ENCODE data around the gene MAD1L1.

MAD1L1 gene

DNA sequence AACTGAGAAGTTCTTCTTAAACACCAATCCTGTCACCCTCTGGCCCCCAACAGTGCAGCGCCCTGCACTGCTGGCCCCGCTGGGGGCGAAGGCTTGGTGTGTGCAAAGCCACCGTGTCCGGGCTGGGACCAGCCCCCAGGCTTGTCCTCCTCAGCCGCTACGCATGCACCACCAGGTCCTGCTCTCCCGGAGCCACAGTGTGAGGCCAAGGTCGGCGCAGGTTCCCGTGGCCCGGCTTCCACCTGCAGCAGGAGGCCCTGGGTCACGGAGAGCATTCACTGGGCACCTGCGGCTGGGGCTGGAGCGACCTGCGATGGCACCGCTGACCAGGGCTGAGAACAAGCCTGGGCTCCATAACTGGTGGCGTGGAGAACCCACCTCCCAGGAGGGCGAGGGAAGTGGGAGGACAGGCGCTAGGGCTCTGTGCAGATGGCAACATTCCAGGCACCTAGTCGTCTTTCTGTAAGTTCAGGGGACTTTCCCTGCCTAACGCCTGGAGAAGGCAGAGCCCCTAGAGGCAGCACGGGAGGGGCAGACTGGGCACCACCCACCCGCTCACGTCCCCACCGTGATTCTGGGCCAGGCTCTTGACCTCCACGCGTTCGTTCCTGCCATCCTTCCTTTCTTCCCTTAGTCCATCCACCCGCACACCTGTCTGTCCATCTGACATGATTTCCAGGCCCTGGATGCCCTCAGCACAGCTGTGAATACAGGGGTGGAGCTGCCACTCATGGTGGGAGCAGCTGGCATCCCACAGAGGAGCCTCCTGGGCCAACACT lies 291.1 kb downstream of the MAD1L1 start:
- Histone ChIP-seq H3K27ac (ENCODE audit: low read depth, low read length) (no peak overlapping the region), H3K36me3 (ENCODE audit: insufficient read depth, low read length) (no peaks in the 10 kb centered on the region), H3K27me3 (ENCODE audit: control insufficient read depth in 1 of 2, insufficient read depth in 2 of 2, low read length in 2 of 2) (no peaks in the 10 kb centered on the region), H3K4me1 (ENCODE audit: insufficient read depth, low read length) (no peaks in the 10 kb centered on the region), H3K9ac (ENCODE audit: low read length) (no peak overlapping the region), H3K9me3 (ENCODE audit: low read length) (no peaks in the 10 kb centered on the region), H3K4me3 (ENCODE audit: low read depth in 1 of 2, low read length in 2 of 2) (no peak overlapping the region)

DNA sequence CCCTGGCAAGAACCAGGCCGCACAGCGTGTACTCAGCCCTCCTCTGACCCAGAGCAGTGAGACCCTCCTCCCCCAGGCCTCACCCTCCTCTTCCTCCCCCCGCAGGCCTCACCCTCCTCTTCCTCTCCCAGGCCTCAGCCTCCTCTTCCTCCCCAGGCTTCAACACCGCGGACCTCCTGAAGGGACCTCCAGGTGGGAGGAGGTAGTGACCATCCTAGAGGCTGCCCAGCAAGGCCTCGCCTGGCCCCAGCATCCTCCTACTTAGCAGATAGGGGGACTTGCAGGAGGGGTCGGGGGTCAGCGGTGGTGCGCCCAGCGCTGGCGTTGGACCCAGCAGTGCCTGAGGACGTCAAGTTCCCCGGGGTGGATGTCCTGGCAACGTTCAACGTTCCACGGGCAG lies 291.9 kb downstream of the MAD1L1 start:
- Histone ChIP-seq H3K27ac (ENCODE audit: low read depth, low read length) (no peak overlapping the region), H3K36me3 (ENCODE audit: insufficient read depth, low read length) (no peaks in the 10 kb centered on the region), H3K4me3 (ENCODE audit: low read depth in 1 of 2, low read length in 2 of 2) (no peak overlapping the region), H3K9ac (ENCODE audit: low read length) (no peak overlapping the region), H3K9me3 (ENCODE audit: low read length) (no peaks in the 10 kb centered on the region), H3K4me1 (ENCODE audit: insufficient read depth, low read length) (no peaks in the 10 kb centered on the region), H3K27me3 (ENCODE audit: control insufficient read depth in 1 of 2, insufficient read depth in 2 of 2, low read length in 2 of 2) (no peaks in the 10 kb centered on the region)

DNA sequence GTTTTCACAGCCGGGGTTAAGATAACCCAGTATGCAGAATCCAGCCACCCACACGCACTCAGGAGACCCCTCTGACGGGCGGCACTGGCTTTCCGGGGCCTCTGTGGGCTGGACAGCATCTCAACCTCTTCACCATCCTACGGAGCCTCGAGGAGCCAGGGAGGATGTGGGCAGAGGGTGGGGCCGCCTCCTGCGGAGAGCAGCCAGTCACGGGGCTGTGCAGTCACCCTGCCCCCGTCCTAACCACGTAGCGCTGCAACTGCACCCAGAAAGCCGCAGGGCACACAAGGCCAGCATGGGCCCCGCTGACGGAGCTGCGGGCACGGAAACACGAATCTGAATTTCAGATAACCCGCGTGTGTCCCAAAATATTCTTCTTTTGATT lies 292.4 kb downstream of the MAD1L1 start:
- Histone ChIP-seq H3K27me3 (ENCODE audit: control insufficient read depth in 1 of 2, insufficient read depth in 2 of 2, low read length in 2 of 2) (no peaks in the 10 kb centered on the region), H3K9me3 (ENCODE audit: low read length) (no peaks in the 10 kb centered on the region), H3K36me3 (ENCODE audit: insufficient read depth, low read length) (no peaks in the 10 kb centered on the region), H3K4me1 (ENCODE audit: insufficient read depth, low read length) (no peaks in the 10 kb centered on the region), H3K27ac (ENCODE audit: low read depth, low read length) (no peak overlapping the region), H3K9ac (ENCODE audit: low read length) (no peak overlapping the region), H3K4me3 (ENCODE audit: low read depth in 1 of 2, low read length in 2 of 2) (no peak overlapping the region)

DNA sequence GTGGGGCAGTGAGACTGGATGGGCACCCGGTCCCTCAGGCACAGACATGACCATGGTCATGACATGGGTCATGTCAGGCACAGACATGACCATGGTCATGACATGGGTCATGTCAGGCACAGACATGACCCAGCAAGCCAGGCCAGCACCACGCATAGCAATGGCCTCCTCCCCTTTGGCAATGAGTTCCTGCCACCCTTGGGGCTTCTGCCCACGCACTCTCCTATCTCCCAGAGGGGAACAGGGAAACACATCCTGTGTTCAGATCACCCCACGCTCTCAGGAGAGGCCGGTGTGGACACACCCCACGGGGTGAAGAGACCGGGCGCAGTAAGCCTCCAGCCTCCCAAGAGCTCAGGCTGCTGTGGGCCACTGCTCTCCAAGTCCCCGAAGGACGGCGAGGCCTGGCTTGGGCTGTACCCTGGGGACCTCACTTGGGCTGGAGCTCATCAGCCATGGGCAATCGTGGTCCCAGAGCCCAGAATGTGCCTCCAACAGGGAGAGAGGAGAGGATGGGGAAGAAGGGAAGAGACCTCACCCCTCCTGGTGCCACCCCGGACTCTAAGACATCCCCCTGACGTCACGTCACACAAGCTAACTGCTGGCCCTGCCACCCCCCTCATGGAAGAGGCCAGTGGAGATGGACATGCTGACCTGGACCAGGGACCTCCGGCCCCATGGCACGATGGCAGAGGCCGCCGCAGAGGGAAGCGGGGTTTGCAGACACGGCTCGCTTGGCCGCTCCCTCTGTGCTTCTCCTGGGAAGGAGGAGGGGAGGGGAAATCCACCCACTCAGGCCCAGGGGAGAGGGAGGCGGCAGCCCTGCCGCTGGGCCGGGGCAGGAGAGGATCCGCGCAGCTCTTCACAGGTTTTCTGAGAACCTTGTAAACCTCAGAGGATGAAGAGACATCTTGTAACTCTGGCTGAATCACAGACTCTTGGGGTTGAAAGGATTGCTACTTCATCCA lies 293.0 kb downstream of the MAD1L1 start:
- H3K4me3 ChIP-seq (ENCODE audit: low read depth in 1 of 2, low read length in 2 of 2) = no peak overlapping the region
- H3K4me1 ChIP-seq (ENCODE audit: insufficient read depth, low read length) = no peaks in the 10 kb centered on the region
- H3K27me3 ChIP-seq (ENCODE audit: control insufficient read depth in 1 of 2, insufficient read depth in 2 of 2, low read length in 2 of 2) = no peaks in the 10 kb centered on the region
- H3K9ac ChIP-seq (ENCODE audit: low read length) = no peak overlapping the region
- H3K36me3 ChIP-seq (ENCODE audit: insufficient read depth, low read length) = no peaks in the 10 kb centered on the region
- H3K27ac ChIP-seq (ENCODE audit: low read depth, low read length) = no peak overlapping the region
- H3K9me3 ChIP-seq (ENCODE audit: low read length) = no peaks in the 10 kb centered on the region

DNA sequence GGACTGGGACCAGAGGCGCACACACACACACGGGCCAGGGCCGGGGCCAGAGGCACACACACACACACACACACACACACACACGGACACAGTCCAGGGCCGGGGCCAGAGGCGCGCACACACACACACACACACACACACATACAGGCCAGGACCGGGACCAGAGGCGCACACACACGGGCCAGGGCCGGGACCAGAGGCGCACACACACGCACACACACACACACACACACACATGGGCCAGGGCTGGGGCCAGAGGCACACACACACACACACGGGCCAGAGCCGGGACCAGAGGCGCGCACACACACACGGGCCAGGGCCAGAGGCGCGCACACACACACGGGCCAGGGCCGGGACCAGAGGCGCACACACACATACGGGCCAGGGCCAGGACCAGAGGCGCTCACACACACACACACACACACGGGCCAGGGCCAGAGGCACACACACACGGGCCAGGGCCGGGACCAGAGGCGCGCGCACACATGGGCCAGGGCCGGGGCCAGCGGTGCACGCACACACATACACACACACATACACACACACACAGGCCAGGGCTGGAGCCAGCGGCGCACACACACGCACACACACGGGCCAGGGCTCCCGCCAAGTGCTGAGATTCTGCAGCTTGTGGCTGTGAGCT lies 293.8 kb downstream of the MAD1L1 start:
- H3K27me3 ChIP-seq (ENCODE audit: control insufficient read depth in 1 of 2, insufficient read depth in 2 of 2, low read length in 2 of 2) = no peaks in the 10 kb centered on the region
- no peak overlapping the region for H3K4me3 ChIP-seq (ENCODE audit: low read depth in 1 of 2, low read length in 2 of 2)
- no peak overlapping the region for H3K9ac ChIP-seq (ENCODE audit: low read length)
- no peak overlapping the region for H3K27ac ChIP-seq (ENCODE audit: low read depth, low read length)
- H3K4me1 ChIP-seq (ENCODE audit: insufficient read depth, low read length) = no peaks in the 10 kb centered on the region
- H3K9me3 ChIP-seq (ENCODE audit: low read length) = no peaks in the 10 kb centered on the region
- H3K36me3 ChIP-seq (ENCODE audit: insufficient read depth, low read length) = no peaks in the 10 kb centered on the region

DNA sequence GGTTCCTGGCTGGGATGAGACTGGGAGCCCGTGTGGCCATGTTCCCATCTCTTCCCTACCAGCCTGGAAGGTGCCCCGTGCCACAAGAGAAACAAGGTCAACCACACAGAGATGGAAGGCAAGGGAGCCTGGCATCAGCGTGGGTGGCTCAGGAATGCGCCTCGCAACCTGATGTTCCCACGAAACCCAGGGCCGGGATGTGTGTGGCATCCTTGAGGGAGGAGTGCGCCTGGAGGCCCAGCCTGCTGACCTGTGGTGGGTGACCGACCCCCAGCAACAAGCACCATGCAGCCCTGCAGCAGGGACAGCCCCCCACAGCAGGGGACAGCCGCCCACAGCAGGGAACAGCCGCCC lies 295.5 kb downstream of the MAD1L1 start:
- Histone ChIP-seq H3K36me3 (ENCODE audit: insufficient read depth, low read length) (no peaks in the 10 kb centered on the region), H3K4me1 (ENCODE audit: insufficient read depth, low read length) (no peaks in the 10 kb centered on the region), H3K9me3 (ENCODE audit: low read length) (no peaks in the 10 kb centered on the region), H3K9ac (ENCODE audit: low read length) (no peak overlapping the region), H3K27ac (ENCODE audit: low read depth, low read length) (no peak overlapping the region), H3K4me3 (ENCODE audit: low read depth in 1 of 2, low read length in 2 of 2) (no peak overlapping the region), H3K27me3 (ENCODE audit: control insufficient read depth in 1 of 2, insufficient read depth in 2 of 2, low read length in 2 of 2) (no peaks in the 10 kb centered on the region)

DNA sequence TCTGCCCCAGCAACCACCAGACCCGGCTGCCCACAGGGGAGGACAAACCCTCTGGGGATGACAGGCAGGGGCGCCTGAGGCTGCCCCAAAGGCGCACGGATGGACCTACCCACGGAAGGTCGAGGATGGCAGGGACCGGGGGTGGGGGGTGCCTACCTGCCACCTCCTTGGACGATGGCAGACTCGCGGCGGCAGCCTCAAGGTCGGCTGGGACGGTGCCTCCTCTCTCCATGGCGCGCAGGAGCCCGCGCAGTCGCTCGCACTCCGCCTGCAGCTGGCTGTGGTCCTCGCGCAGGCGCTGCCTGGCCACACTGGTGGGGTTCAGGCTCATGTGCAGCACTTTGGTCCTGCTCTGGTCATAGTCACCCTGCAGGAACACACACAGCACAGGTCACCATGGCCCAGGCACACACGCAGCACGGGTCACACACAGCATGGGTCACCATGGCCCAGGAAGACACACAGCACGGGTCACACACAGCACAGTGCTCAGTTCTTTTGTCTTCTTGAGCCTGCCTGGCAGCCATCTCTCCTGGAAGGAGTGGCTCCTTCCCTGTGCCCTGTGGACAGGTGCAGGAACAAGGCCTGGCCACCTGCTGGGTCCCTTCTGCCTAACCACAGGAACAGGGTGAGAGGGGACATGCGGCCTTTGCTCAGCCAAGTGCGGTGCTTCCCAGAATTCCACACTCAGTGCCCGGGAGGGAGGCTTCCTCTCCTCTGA lies 296.1 kb downstream of the MAD1L1 start:
- no peaks in the 10 kb centered on the region for H3K9me3 ChIP-seq (ENCODE audit: low read length)
- H3K4me3 ChIP-seq (ENCODE audit: low read depth in 1 of 2, low read length in 2 of 2) = no peak overlapping the region
- no peaks in the 10 kb centered on the region for H3K36me3 ChIP-seq (ENCODE audit: insufficient read depth, low read length)
- H3K27me3 ChIP-seq (ENCODE audit: control insufficient read depth in 1 of 2, insufficient read depth in 2 of 2, low read length in 2 of 2) = no peaks in the 10 kb centered on the region
- H3K9ac ChIP-seq (ENCODE audit: low read length) = no peak overlapping the region
- no peaks in the 10 kb centered on the region for H3K4me1 ChIP-seq (ENCODE audit: insufficient read depth, low read length)
- H3K27ac ChIP-seq (ENCODE audit: low read depth, low read length) = no peak overlapping the region

DNA sequence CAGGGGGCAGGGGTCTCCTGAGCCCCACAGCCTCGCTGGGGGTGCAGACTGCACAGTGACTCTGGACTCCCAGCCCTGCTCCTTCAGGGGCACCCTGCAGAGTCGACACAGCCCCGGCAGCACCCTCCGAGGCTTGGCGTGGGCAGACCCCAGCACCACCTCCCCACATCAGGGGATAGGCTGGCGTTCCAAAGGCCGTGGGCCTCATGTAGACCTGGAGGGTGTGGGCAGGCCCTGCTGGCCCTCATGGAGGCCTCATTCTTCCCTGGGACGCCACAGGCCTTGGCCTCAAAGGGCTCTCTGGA lies 296.8 kb downstream of the MAD1L1 start:
- no peak overlapping the region for H3K9ac ChIP-seq (ENCODE audit: low read length)
- H3K27me3 ChIP-seq (ENCODE audit: control insufficient read depth in 1 of 2, insufficient read depth in 2 of 2, low read length in 2 of 2) = no peaks in the 10 kb centered on the region
- no peaks in the 10 kb centered on the region for H3K36me3 ChIP-seq (ENCODE audit: insufficient read depth, low read length)
- no peak overlapping the region for H3K27ac ChIP-seq (ENCODE audit: low read depth, low read length)
- no peaks in the 10 kb centered on the region for H3K4me1 ChIP-seq (ENCODE audit: insufficient read depth, low read length)
- H3K4me3 ChIP-seq (ENCODE audit: low read depth in 1 of 2, low read length in 2 of 2) = no peak overlapping the region
- no peaks in the 10 kb centered on the region for H3K9me3 ChIP-seq (ENCODE audit: low read length)

DNA sequence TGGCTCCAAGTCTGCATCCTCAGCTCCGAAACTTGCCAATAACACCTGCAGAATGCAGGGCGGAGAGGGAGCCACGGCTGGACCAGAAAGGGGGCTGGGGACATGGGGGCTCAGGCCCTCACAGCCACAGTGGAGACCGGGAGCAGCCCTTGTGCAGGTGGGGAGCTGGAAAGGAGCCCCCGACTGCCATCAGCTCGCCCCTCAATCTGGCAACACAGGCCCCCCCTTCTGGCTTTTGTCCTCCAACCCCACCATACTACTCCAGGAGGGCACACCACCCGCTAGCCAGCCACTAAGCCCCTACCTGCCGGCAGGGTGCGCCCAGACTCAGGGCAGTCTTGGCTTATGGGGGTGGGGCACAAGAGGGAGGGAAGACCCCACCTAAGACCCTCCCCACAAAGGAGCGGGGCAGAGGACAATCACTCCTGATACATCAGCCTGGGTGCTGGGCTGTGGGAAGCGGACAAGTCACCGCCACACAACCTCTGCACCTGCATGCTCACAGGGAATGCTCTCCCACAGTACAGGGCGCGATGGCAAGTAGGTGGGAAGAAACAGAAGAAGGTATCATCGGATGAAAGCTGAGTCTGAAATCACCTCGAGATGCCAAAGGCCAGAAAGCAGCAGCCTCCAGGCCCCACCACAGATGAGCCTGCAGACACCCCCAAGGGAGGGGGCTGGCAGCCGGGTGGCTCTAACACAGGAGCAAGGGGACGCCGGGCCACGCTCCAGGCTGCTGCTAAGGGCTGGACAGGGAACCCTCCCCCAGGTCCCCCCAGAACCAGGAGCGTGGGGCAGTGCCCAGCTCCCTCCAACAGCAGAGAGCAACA lies 297.4 kb downstream of the MAD1L1 start:
- H3K9me3 ChIP-seq (ENCODE audit: low read length) = no peaks in the 10 kb centered on the region

DNA sequence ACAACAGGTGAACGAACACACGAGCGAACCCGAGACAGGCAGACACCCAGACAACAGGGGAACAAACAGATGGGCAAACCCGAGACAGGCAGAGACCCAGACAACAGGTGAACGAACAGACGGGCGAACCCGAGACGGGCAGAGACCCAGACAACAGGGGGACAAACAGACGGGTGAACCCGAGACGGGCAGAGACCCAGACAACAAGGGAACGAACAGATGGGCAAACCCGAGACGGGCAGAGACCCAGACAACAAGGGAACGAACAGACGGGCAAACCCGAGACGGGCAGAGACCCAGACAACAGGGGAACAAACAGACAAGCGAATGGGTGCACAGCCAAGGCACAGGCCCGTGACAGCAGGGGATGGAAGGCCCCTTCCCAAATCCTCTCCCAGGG lies 298.0 kb downstream of the MAD1L1 start:
- no peaks in the 10 kb centered on the region for H3K27me3 ChIP-seq (ENCODE audit: control insufficient read depth in 1 of 2, insufficient read depth in 2 of 2, low read length in 2 of 2)
- H3K36me3 ChIP-seq (ENCODE audit: insufficient read depth, low read length) = no peaks in the 10 kb centered on the region
- H3K9ac ChIP-seq (ENCODE audit: low read length) = no peak overlapping the region
- H3K4me1 ChIP-seq (ENCODE audit: insufficient read depth, low read length) = no peaks in the 10 kb centered on the region
- H3K4me3 ChIP-seq (ENCODE audit: low read depth in 1 of 2, low read length in 2 of 2) = no peak overlapping the region
- no peaks in the 10 kb centered on the region for H3K9me3 ChIP-seq (ENCODE audit: low read length)
- H3K27ac ChIP-seq (ENCODE audit: low read depth, low read length) = no peak overlapping the region

More for the DNA sequence above, 297.4 kb downstream of the MAD1L1 start:
- no peaks in the 10 kb centered on the region for H3K4me1 ChIP-seq (ENCODE audit: insufficient read depth, low read length)
- no peak overlapping the region for H3K9ac ChIP-seq (ENCODE audit: low read length)
- H3K36me3 ChIP-seq (ENCODE audit: insufficient read depth, low read length) = no peaks in the 10 kb centered on the region
- no peaks in the 10 kb centered on the region for H3K27me3 ChIP-seq (ENCODE audit: control insufficient read depth in 1 of 2, insufficient read depth in 2 of 2, low read length in 2 of 2)
- no peak overlapping the region for H3K27ac ChIP-seq (ENCODE audit: low read depth, low read length)
- H3K4me3 ChIP-seq (ENCODE audit: low read depth in 1 of 2, low read length in 2 of 2) = no peak overlapping the region
